Measurements from ENCODE around the gene KCNIP4. TPM values are rescaled to one million over a fixed set of nuclear protein-coding genes. Genes with fewer than 3 reads are reported as not detected.
A peak's percentile ranks its signal among the peaks of the same experiment; 100 is the strongest.

The KCNIP4 gene
- total and polyA plus RNA-seq, 2 experiments from 2014 or later = 0.65 TPM; not detected in 1

DNA sequence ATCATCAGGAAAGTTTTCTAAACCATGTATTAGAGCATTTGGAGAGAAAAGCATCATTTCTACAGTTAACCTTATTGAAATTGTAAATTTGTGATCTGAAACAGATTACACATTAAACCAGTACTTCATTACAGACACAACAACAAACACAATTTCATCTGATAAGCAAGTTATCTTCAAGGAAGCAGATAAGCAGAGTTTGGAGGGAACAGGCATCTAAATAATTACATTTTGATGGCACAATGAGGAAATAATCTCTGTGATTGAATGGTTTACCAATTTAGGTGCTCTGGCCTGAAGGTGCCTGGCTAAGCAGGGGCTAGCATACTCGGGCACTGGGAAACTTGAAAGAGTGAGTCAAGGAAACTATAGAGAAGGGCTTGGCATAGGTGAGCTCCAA, 628.5 kb downstream of the KCNIP4 start:
- in situ Hi-C loops (cut with MboI) = no loop called here
- DNase-seq = no peak
- no peaks in the 10 kb centered on the region for H3K36me3 ChIP-seq (ENCODE audit: low read depth)
- TF ChIP-seq EZH2phosphoT487 (IDR thresholded peaks at IDR 0.05; ENCODE audit: insufficient read depth, low read depth) (no peak), EZH2 (IDR thresholded peaks at IDR 0.05; ENCODE audit: insufficient read depth, poor library complexity, severe bottlenecking) (no peak)
- H3K9me3 ChIP-seq (ENCODE audit: low read depth) = no peaks in the 10 kb centered on the region
- H3F3A ChIP-seq (ENCODE audit: insufficient read depth) = no peaks in the 10 kb centered on the region
- H3K27me3 ChIP-seq (replicated peaks; ENCODE audit: insufficient read depth) = no peaks in the 10 kb centered on the region
- H2AFZ ChIP-seq = no peak overlapping the region
- H3K79me2 ChIP-seq (ENCODE audit: insufficient read depth) = no peaks in the 10 kb centered on the region
- no peaks in the 10 kb centered on the region for H3K4me1 ChIP-seq (ENCODE audit: insufficient read depth)
- no peak overlapping the region for H3K4me3 ChIP-seq
- H3K9me2 ChIP-seq (ENCODE audit: insufficient read depth) = no peaks in the 10 kb centered on the region
- no peak overlapping the region for H3K4me2 ChIP-seq (ENCODE audit: unreplicated experiment)
- H3K9ac ChIP-seq = no peak overlapping the region
- H4K20me1 ChIP-seq (ENCODE audit: insufficient read depth) = no peaks in the 10 kb centered on the region
- H3K27ac ChIP-seq = no peak overlapping the region
- 6 to 14% methylated on average over 1 of the region's 1 CpG for WGBS, 2 experiments (ENCODE audit: low coverage in 1 of 2, low lambda C conversion rate in 2 of 2, missing lambda C conversion rate in 2 of 2)

DNA sequence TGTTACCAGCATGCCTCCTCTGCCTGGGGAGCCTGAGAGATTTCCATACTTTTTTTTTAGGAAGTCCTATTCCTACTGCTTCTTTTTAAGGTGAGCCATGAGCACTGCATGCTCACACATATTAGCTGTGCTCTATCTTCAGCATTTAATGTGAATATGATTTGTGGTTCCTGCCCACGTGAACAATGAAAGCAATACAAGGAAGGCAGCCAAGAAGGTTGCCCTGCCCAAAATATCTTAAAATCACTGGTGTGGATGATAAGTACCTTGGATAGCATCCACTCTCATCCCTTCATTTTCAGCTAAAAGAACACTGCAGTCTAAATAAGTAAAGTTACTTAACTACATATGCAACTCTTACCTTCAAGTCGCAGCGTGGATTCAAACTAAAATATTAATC, 640.9 kb downstream of the KCNIP4 start:
- 7 to 10% methylated on average over 3 of the region's 3 CpGs for WGBS, 2 experiments (ENCODE audit: low coverage in 1 of 2, low lambda C conversion rate in 2 of 2, missing lambda C conversion rate in 2 of 2)
- peaks cover 5% of the 10 kb centered on the region; the same call in 1 of the 2 replicates for H3K27me3 ChIP-seq (replicated peaks; ENCODE audit: insufficient read depth)

DNA sequence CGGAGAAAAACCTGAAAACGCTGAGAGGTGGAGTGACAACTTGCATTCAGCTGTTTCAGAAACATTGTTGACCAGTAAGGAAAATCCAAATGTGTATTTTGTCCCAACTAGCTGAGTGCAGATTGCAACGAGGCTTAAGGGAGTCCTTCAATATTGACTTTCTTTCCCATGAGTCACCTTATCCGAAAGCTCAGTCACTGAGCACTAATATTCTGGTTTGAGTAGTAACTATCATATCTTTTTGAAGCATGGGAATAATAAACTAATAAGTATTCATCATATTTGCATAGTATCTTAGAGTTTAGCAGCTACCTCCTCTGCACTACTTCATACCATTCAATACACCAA, 644.1 kb downstream of the KCNIP4 start:
- in situ Hi-C loops (cut with MboI) = no loop called here

More for the DNA sequence above, 640.9 kb downstream of the KCNIP4 start:
- Histone ChIP-seq H3K27ac (no peak overlapping the region), H3K9ac (no peak overlapping the region), H2AFZ (no peak overlapping the region), H3K4me3 (no peak overlapping the region), H3K36me3 (ENCODE audit: low read depth) (no peaks in the 10 kb centered on the region), H3K9me3 (ENCODE audit: low read depth) (no peaks in the 10 kb centered on the region), H3K79me2 (ENCODE audit: insufficient read depth) (no peaks in the 10 kb centered on the region), H3K9me2 (ENCODE audit: insufficient read depth) (no peaks in the 10 kb centered on the region), H3K4me1 (ENCODE audit: insufficient read depth) (no peaks in the 10 kb centered on the region), H3F3A (ENCODE audit: insufficient read depth) (no peaks in the 10 kb centered on the region), H4K20me1 (ENCODE audit: insufficient read depth) (no peaks in the 10 kb centered on the region), H3K4me2 (ENCODE audit: unreplicated experiment) (no peak overlapping the region)
- TF ChIP-seq EZH2 (IDR thresholded peaks at IDR 0.05; ENCODE audit: insufficient read depth, poor library complexity, severe bottlenecking) (no peak), EZH2phosphoT487 (IDR thresholded peaks at IDR 0.05; ENCODE audit: insufficient read depth, low read depth) (no peak)
- no peak for DNase-seq
- in situ Hi-C loops (cut with MboI) = no loop called here

DNA sequence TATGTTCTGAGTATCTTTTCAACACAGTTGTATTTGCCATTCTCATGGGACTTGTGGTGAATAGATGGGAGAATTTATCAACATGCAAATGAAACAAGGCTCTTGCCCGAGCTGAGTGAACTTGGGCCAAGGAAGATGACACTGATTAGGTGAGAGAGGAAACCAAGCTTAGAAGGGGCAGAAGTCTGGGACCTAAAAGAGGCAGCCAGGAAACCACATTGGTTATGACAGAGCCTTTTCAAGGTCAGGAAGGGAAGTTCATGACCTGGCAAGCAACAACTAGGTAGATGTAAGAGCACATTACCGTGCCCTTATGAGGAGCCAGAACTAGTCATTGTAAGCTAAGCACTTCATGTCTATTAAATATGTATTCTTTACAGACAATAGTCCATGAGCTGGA, 658.0 kb downstream of the KCNIP4 start:
- no peaks in the 10 kb centered on the region for H3K9me3 ChIP-seq (ENCODE audit: low read depth)
- H3K4me2 ChIP-seq (ENCODE audit: unreplicated experiment) = no peak overlapping the region
- H3K79me2 ChIP-seq (ENCODE audit: insufficient read depth) = no peaks in the 10 kb centered on the region
- in situ Hi-C loops (cut with MboI) = no loop called here
- H2AFZ ChIP-seq = no peak overlapping the region
- H3K27me3 ChIP-seq (replicated peaks; ENCODE audit: insufficient read depth) = no peaks in the 10 kb centered on the region
- H3K9ac ChIP-seq = no peak overlapping the region
- H3K27ac ChIP-seq = no peak overlapping the region
- H3F3A ChIP-seq (ENCODE audit: insufficient read depth) = no peaks in the 10 kb centered on the region
- H3K4me3 ChIP-seq = no peak overlapping the region
- no peaks in the 10 kb centered on the region for H3K36me3 ChIP-seq (ENCODE audit: low read depth)
- no peaks in the 10 kb centered on the region for H4K20me1 ChIP-seq (ENCODE audit: insufficient read depth)
- 0 to 2% methylated on average over 2 of the region's 2 CpGs for WGBS, 2 experiments (ENCODE audit: low coverage in 1 of 2, low lambda C conversion rate in 2 of 2, missing lambda C conversion rate in 2 of 2)
- no peak for DNase-seq
- no peaks in the 10 kb centered on the region for H3K9me2 ChIP-seq (ENCODE audit: insufficient read depth)
- TF ChIP-seq EZH2 (IDR thresholded peaks at IDR 0.05; ENCODE audit: insufficient read depth, poor library complexity, severe bottlenecking) (no peak), EZH2phosphoT487 (IDR thresholded peaks at IDR 0.05; ENCODE audit: insufficient read depth, low read depth) (no peak)
- H3K4me1 ChIP-seq (ENCODE audit: insufficient read depth) = no peaks in the 10 kb centered on the region

More for the DNA sequence above, 644.1 kb downstream of the KCNIP4 start:
- 5 to 7% methylated on average over 4 of the region's 4 CpGs for WGBS, 2 experiments (ENCODE audit: low coverage in 1 of 2, low lambda C conversion rate in 2 of 2, missing lambda C conversion rate in 2 of 2)
- no peaks in the 10 kb centered on the region for H3K4me1 ChIP-seq (ENCODE audit: insufficient read depth)
- no peak overlapping the region for H3K4me2 ChIP-seq (ENCODE audit: unreplicated experiment)
- no peaks in the 10 kb centered on the region for H3F3A ChIP-seq (ENCODE audit: insufficient read depth)
- H3K9me2 ChIP-seq (ENCODE audit: insufficient read depth) = no peaks in the 10 kb centered on the region
- H3K79me2 ChIP-seq (ENCODE audit: insufficient read depth) = no peaks in the 10 kb centered on the region
- H3K27me3 ChIP-seq (replicated peaks; ENCODE audit: insufficient read depth) = peaks cover 5% of the 10 kb centered on the region; the same call in 1 of the 2 replicates
- no peaks in the 10 kb centered on the region for H4K20me1 ChIP-seq (ENCODE audit: insufficient read depth)
- H3K27ac ChIP-seq = no peak overlapping the region
- no peak overlapping the region for H2AFZ ChIP-seq
- H3K9ac ChIP-seq = no peak overlapping the region
- H3K9me3 ChIP-seq (ENCODE audit: low read depth) = no peaks in the 10 kb centered on the region
- no peaks in the 10 kb centered on the region for H3K36me3 ChIP-seq (ENCODE audit: low read depth)
- no peak overlapping the region for H3K4me3 ChIP-seq
- TF ChIP-seq EZH2 (IDR thresholded peaks at IDR 0.05; ENCODE audit: insufficient read depth, poor library complexity, severe bottlenecking) (no peak), EZH2phosphoT487 (IDR thresholded peaks at IDR 0.05; ENCODE audit: insufficient read depth, low read depth) (no peak)
- peak; percentile 1 for DNase-seq

DNA sequence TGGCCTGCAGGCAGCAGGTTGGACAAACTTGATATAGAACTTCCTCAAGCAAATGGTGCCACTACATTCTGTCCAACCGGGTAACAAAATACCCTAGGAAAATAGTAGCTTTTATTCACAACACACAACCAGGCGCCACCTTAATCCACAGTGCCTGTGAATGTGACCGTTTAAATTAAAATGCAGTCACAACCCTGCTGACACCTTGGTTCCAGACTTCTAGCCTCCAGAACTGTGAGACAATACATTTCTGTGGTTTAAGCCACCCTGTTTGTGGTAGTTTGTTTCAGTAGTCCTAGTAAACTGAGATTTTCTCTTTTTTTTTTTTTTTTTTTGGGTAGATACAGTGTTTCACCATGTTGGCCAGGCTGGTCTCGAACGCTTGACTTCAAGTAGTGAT, 672.5 kb downstream of the KCNIP4 start:
- TF ChIP-seq EZH2 (IDR thresholded peaks at IDR 0.05; ENCODE audit: insufficient read depth, poor library complexity, severe bottlenecking) = no peak
- no peaks in the 10 kb centered on the region for H3K4me1 ChIP-seq (ENCODE audit: insufficient read depth)
- no peaks in the 10 kb centered on the region for H3K27me3 ChIP-seq (replicated peaks; ENCODE audit: insufficient read depth)
- no peak for DNase-seq
- H3K4me3 ChIP-seq = no peak overlapping the region
- H2AFZ ChIP-seq = no peak overlapping the region
- no peaks in the 10 kb centered on the region for H3K9me3 ChIP-seq (ENCODE audit: low read depth)
- H4K20me1 ChIP-seq (ENCODE audit: insufficient read depth) = no peaks in the 10 kb centered on the region
- in situ Hi-C loops (cut with MboI) = no loop called here
- H3K9ac ChIP-seq = no peak overlapping the region
- WGBS, 2 experiments (ENCODE audit: low coverage in 1 of 2, low lambda C conversion rate in 2 of 2, missing lambda C conversion rate in 2 of 2) = 37 to 44% methylated on average over 5 of the region's 5 CpGs
- H3K79me2 ChIP-seq (ENCODE audit: insufficient read depth) = no peaks in the 10 kb centered on the region
- H3K9me2 ChIP-seq (ENCODE audit: insufficient read depth) = no peaks in the 10 kb centered on the region
- no peak overlapping the region for H3K27ac ChIP-seq
- H3K36me3 ChIP-seq (ENCODE audit: low read depth) = no peaks in the 10 kb centered on the region
- no peak overlapping the region for H3K4me2 ChIP-seq (ENCODE audit: unreplicated experiment)
- H3F3A ChIP-seq (ENCODE audit: insufficient read depth) = no peaks in the 10 kb centered on the region

Measured in GM23248 (cell line).